ENCODE results near the gene SRRM4. TPM values are rescaled to one million over a fixed set of nuclear protein-coding genes. Genes with fewer than 3 reads are reported as not detected.

Gene SRRM4
- total and polyA plus RNA-seq, 12 donors: 0.06 to 0.49 (median 0.29) TPM

DNA sequence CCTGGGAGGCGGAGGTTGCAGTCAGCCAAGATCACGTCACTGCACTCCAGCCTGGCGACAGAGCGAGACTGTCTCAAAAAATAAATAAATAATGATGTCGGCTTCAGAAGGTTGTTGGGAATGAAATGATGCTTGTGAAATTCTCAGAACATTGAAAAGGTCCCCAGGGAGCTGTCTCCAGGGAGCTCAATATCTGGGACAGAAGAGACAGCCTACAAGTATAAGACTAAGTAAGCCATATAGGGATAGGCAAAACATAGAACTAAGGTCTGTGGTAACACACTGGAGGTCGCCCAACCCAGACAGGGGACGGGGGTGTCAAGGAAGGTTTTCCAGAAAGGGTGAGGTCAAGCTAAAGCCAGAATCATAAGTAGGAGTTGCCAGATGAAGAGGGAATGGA is 167.9 kb downstream of the SRRM4 start:
- 82 to 91% methylated on average over 7 of the region's 7 CpGs for WGBS, 2 donors
- H3K27ac ChIP-seq: no peak overlapping the region

DNA sequence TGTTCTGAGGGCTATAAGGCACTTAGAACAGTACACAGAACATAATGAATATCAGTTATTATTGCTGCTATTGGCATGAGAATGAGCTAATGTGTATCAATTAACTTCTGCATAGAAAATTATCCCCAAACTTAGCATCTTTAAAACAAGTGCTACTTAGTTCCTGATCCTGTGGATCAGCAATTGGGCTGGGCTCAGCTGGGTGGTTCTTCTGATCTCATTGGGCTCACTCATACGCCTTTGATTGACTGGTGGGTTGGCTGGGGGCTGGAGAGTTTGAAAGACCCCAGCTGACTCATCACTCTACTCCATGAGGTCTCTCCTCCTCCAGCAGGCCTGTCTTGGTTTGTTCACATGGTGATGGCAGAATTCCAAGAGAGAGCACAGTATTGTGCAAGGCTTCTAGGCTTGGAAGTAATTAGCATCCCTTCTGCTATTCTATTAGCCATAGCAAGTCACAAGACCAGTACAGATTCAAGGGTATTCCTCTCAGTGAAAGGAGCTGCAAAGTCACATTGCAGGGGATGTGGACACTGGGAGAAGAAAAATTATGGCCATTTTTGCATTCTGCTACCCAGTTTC is 170.2 kb downstream of the SRRM4 start:
- Histone ChIP-seq H3K4me3 (no peak overlapping the region), H3K4me1 (peaks cover 0 to 10% (median 2%) of the 10 kb centered on the region in 9 donors), H3K27ac (no peak overlapping the region), H3K36me3 (no peaks in the 10 kb centered on the region), H3K9me3 (peaks cover 0 to 18% (median 8%) of the 10 kb centered on the region in 11 donors), H3K27me3 (peaks cover 0 to 4% (median 0%) of the 10 kb centered on the region in 7 donors)
- DNase-seq (no peak), ATAC-seq (no peak)
- WGBS, 2 donors: 94% methylated on average over 1 of the region's 1 CpG
- intact Hi-C loops (cut with DNase I): loop anchor here in 1 of 10 donors (2.0 kb wide), 1 partner anchor 51 kb away; no protein-coding TSS in a partner anchor
- TF ChIP-seq, protein P1, sequence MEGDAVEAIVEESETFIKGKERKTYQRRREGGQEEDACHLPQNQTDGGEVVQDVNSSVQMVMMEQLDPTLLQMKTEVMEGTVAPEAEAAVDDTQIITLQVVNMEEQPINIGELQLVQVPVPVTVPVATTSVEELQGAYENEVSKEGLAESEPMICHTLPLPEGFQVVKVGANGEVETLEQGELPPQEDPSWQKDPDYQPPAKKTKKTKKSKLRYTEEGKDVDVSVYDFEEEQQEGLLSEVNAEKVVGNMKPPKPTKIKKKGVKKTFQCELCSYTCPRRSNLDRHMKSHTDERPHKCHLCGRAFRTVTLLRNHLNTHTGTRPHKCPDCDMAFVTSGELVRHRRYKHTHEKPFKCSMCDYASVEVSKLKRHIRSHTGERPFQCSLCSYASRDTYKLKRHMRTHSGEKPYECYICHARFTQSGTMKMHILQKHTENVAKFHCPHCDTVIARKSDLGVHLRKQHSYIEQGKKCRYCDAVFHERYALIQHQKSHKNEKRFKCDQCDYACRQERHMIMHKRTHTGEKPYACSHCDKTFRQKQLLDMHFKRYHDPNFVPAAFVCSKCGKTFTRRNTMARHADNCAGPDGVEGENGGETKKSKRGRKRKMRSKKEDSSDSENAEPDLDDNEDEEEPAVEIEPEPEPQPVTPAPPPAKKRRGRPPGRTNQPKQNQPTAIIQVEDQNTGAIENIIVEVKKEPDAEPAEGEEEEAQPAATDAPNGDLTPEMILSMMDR (IDR thresholded peaks at IDR 0.05): no peak

More for the DNA sequence above, 167.9 kb downstream of the SRRM4 start:
- ATAC-seq: peak in 6 of 8 donors; percentile 42 to 61 (median 50)
- no peak overlapping the region for H3K4me3 ChIP-seq
- H3K4me1 ChIP-seq: peaks cover 0 to 7% (median 0%) of the 10 kb centered on the region in 9 donors
- peak in 1 of 2 donors; percentile 41 for DNase-seq
- intact Hi-C loops (cut with DNase I): no loop called here
- H3K27me3 ChIP-seq: peaks cover 0 to 4% (median 0%) of the 10 kb centered on the region in 7 donors
- TF ChIP-seq, protein P1 (IDR thresholded peaks at IDR 0.05): no peak
- H3K9me3 ChIP-seq: peaks cover 0 to 18% (median 8%) of the 10 kb centered on the region in 11 donors
- no peaks in the 10 kb centered on the region for H3K36me3 ChIP-seq

DNA sequence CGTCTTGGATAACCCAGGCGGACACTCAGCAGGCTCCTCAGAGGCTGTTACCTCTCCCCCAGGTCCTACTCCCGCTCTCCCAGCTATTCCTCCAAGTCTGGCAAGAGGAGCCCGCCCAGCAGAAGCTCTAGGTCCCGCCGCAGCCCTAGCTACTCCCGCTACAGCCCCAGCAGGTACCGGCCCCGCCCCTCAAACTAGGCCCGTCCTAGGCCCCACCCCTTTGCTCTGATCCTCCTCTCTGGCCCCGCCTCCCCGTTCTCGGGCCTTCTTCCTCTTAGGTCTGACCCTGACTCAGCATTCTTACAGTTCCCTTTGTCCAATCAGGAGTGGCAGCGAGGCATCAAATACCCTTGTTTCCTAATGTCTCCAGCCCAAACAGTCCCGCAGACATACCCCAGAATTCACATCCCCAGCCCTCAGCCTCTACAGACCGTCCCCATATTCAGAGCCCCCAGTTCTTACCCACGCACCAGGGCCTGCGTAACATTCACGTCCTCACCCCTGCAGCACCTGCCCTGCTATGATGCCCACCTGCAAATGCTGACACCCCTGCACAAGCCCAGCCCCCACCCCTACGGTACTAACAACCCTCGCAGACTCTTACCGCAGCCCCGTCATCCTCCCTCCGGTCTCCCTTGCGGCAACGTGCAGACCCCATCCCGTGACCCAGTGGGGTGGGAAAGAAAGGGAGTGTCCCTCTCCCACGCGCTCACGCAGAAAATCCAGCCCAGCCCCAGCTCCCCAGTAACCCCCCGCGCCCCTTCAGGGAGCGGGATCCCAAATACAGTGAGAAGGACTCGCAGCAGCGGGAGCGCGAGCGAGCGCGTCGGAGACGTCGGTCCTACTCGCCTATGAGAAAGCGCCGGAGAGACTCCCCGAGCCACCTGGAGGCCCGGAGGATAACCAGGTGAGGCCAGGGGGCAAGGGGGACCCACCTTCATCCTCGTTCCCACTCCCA is 172.4 kb downstream of the SRRM4 start:
- ATAC-seq: peak in 4 of 8 donors; percentile 14 to 77 (median 24)

DNA sequence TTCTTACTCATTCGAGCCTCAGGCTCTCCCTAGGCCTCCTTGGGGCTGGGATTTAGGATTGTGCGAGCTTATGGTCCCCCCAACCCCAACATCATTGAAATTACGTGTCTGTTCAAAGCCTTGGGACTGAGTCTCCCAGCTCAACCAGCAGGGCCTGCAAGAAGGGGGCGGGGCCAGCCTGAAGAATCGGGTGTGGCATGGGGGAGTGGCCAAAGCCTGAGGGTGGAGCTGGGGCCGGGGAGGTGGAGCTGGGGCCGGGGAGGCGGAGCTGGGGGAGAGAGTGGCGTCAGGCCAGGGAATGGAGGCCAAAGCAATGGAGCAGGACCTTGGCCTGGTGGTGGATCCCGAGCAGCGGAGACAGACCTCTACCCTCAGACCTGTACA is 173.1 kb downstream of the SRRM4 start:
- Histone ChIP-seq H3K4me1 (peaks cover 0 to 33% (median 6%) of the 10 kb centered on the region in 9 donors), H3K9me3 (peaks cover 0 to 18% (median 8%) of the 10 kb centered on the region in 11 donors), H3K36me3 (no peaks in the 10 kb centered on the region), H3K4me3 (no peak overlapping the region), H3K27ac (no peak overlapping the region), H3K27me3 (peaks cover 0 to 4% (median 0%) of the 10 kb centered on the region in 7 donors)
- 75 to 76% methylated on average over 11 of the region's 11 CpGs for WGBS, 2 donors
- DNase-seq (no peak), ATAC-seq (no peak)
- intact Hi-C loops (cut with DNase I): no loop called here
- TF ChIP-seq, protein P1 (IDR thresholded peaks at IDR 0.05): no peak

More for the DNA sequence above, 172.4 kb downstream of the SRRM4 start:
- Histone ChIP-seq H3K27ac (no peak overlapping the region), H3K27me3 (peaks cover 0 to 4% (median 0%) of the 10 kb centered on the region in 7 donors), H3K36me3 (no peaks in the 10 kb centered on the region), H3K4me1 (peaks cover 0 to 28% (median 6%) of the 10 kb centered on the region in 9 donors), H3K9me3 (peaks cover 0 to 18% (median 8%) of the 10 kb centered on the region in 11 donors), H3K4me3 (peak overlapping the region in 1 of 10 donors; percentile 8)
- peak; percentile 41 to 67 for DNase-seq
- TF ChIP-seq, protein P1 (IDR thresholded peaks at IDR 0.05): no peak
- 47 to 49% methylated on average over 49 of the region's 49 CpGs for WGBS, 2 donors
- intact Hi-C loops (cut with DNase I): no loop called here

Measured in heart right ventricle (tissue), 16 donors.